ENCODE measurements around the gene RAD23A. TPM values are rescaled to one million over a fixed set of nuclear protein-coding genes. Genes with fewer than 3 reads are reported as not detected.
A peak's percentile ranks its signal among the peaks of the same experiment; 100 is the strongest.

Gene RAD23A
- total and polyA plus RNA-seq, 2 donors, result 55.8 to 128 TPM

DNA sequence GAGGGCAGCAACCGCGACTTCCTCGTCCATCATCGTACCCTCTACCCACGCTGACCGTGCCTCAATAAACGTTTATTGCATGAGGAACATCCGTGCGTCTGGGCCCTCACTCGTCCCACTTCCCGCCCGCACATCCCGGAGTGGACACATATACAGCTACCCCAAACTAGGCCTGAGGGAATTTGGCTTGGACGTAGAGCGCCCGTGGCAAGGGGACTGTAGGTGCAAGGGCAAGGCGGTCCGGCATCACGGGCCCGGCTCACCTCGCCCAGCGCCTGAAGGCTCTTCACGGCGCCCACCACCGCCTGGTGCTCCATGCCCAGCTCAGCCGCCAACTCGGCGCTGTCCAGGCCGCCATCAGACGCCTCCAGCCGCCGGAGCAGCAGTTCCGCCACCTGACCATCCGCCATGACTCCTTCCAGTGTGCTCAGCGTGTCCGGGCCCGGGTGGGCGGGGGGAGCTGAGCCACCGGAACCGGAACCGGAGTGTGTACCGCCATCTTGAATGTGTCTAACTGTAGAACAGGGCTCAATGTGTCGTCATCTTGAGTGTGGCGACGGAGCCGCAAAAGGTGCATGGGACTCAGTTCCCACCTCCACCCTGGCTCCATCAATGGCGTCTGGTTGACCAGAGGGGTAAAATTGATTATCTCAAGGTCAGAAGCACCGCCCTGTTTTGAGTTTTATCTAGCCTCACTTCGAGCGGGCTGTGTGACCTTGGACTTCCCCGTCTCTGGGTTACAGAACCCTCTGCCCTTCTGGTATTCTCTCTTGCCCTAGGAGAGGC lies 12.2 kb upstream of the RAD23A start, which contains the start of gene FARSA:
Gene FARSA (minus strand): TSS at position 425 of the 786 bp plus-strand sequence. CDS start 15 bp downstream, at position 410.
- Histone ChIP-seq H3K4me3 (ENCODE audit: low read length in 2 of 2) (peak within 1 kb of the TSS; percentile 72 to 93), H3K9me3 (ENCODE audit: control insufficient read depth in 2 of 2, insufficient read depth in 1 of 2, low read length in 1 of 2) (no peaks in the 10 kb centered on the region), H3K36me3 (ENCODE audit: control insufficient read depth in 2 of 2, insufficient read depth in 2 of 2, low read length in 1 of 2) (peaks cover 22% of the 10 kb centered on the region in 2 donors), H3K4me1 (ENCODE audit: control insufficient read depth in 2 of 2, insufficient read depth in 2 of 2, low read length in 2 of 2) (peaks cover 25 to 56% of the 10 kb centered on the region in 2 donors), H3K27ac (ENCODE audit: low read depth in 1 of 2, low read length in 1 of 2) (peak within 1 kb of the TSS; percentile 4 to 77), H3K27me3 (ENCODE audit: control insufficient read depth in 2 of 2, insufficient read depth in 1 of 2, low read length in 1 of 2) (no peaks in the 10 kb centered on the region)
- WGBS, result 4% methylated on average over 51 of the region's 51 CpGs
- peak in 8 of 9 donors; percentile 73 to 93 (median 87) for DNase-seq (ENCODE audit: low read depth in 6 of 9, low spot score in 9 of 9)

DNA sequence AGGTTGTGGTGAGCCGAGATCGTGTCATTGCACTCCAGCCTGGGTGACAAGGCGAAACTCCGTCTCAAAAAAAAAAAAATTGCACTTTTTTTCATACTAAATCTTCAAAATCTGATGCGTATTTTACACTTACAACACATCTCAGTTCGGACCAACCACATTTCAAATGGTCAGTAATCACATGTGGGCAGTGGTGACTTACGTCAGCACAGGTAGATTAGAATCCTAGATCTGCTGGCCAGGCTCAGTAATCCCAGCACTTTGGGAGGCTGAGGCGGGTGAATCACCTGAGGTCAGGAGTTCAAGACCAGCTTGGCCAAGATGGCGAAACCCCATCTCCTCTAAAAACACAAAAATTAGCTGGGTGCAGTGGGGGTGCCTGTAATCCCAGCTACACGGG lies 10.6 kb upstream of the RAD23A start:
- H3K4me1 ChIP-seq (ENCODE audit: control insufficient read depth in 2 of 2, insufficient read depth in 2 of 2, low read length in 2 of 2), result peaks cover 34 to 61% of the 10 kb centered on the region in 2 donors
- H3K27me3 ChIP-seq (ENCODE audit: control insufficient read depth in 2 of 2, insufficient read depth in 1 of 2, low read length in 1 of 2), result no peaks in the 10 kb centered on the region
- H3K4me3 ChIP-seq (ENCODE audit: low read length in 2 of 2), result no peak overlapping the region
- peaks cover 10 to 20% of the 10 kb centered on the region in 2 donors for H3K36me3 ChIP-seq (ENCODE audit: control insufficient read depth in 2 of 2, insufficient read depth in 2 of 2, low read length in 1 of 2)
- no peak overlapping the region for H3K27ac ChIP-seq (ENCODE audit: low read depth in 1 of 2, low read length in 1 of 2)
- WGBS, result 96% methylated on average over 10 of the region's 10 CpGs
- H3K9me3 ChIP-seq (ENCODE audit: control insufficient read depth in 2 of 2, insufficient read depth in 1 of 2, low read length in 1 of 2), result no peaks in the 10 kb centered on the region
- DNase-seq (ENCODE audit: low read depth in 6 of 9, low spot score in 9 of 9), result no peak

DNA sequence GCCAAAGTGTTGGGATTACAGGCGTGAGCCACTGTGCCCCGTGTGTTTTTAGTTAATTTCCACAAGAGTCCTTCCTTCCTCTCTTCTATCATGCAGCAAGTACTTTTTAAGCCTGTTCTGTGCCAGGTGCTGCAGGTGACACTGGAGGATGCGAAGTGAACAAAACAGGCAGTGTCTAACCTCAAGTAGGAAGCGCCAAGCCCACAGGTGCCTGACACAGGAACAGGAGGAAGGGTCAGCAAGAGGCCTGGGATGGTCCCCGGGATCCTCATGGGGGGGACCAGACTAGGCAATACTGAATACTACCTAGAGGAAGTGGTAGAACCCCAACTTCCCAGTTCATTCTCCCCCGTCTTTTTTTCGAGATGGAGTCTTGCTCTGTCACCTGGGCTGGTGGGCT lies 9.1 kb upstream of the RAD23A start:
- no peaks in the 10 kb centered on the region for H3K27me3 ChIP-seq (ENCODE audit: control insufficient read depth in 2 of 2, insufficient read depth in 1 of 2, low read length in 1 of 2)
- peak in 5 of 9 donors; percentile 51 to 82 (median 64) for DNase-seq (ENCODE audit: low read depth in 6 of 9, low spot score in 9 of 9)
- no peaks in the 10 kb centered on the region for H3K9me3 ChIP-seq (ENCODE audit: control insufficient read depth in 2 of 2, insufficient read depth in 1 of 2, low read length in 1 of 2)
- H3K4me3 ChIP-seq (ENCODE audit: low read length in 2 of 2), result no peak overlapping the region
- H3K4me1 ChIP-seq (ENCODE audit: control insufficient read depth in 2 of 2, insufficient read depth in 2 of 2, low read length in 2 of 2), result peaks cover 44 to 69% of the 10 kb centered on the region in 2 donors
- peak overlapping the region; percentile 86 to 90 for H3K27ac ChIP-seq (ENCODE audit: low read depth in 1 of 2, low read length in 1 of 2)
- H3K36me3 ChIP-seq (ENCODE audit: control insufficient read depth in 2 of 2, insufficient read depth in 2 of 2, low read length in 1 of 2), result peaks cover 18 to 30% of the 10 kb centered on the region in 2 donors
- WGBS, result 9% methylated on average over 7 of the region's 7 CpGs

DNA sequence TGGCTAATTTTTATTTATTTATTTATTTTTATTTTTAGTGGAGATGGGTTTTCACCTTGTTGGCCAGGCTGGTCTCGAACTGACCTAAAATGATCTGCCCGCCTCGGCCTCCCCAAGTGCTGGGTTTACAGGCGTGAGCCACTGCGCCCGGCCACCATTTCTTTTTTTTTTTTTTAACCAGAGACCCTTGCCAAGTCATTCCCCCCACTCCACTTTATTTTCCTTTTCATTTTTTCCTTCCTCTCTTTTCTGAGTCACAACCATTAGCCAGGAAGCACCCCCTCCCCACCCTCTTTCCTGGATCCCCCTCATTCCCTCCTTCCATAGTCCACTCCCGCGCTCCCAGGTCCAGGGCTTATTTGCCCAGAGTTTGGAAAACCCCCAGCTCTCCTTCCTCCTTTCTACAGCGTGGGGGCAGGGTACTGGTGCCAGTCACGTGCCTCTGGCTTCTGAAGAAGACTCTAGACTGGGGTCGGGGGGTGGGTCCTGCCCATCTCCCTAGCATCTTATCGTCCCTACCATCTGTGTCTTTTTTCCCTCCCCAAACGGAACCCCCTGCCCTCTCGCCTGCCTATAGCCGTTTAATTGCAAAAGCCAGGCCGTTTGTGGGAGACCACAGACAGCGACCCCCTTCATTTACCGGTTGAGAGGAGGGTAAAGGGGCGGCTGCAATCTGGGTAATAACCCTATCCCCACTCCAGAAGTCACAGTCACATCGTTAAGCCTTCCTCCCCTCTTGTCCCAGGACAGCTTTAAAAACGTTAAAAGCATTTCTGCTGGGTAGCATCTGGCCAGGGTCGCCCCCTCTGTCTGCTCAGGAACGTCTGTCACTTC lies 8.4 kb upstream of the RAD23A start:
- Histone ChIP-seq H3K4me1 (ENCODE audit: control insufficient read depth in 2 of 2, insufficient read depth in 2 of 2, low read length in 2 of 2) (peaks cover 42 to 74% of the 10 kb centered on the region in 2 donors), H3K9me3 (ENCODE audit: control insufficient read depth in 2 of 2, insufficient read depth in 1 of 2, low read length in 1 of 2) (no peaks in the 10 kb centered on the region), H3K4me3 (ENCODE audit: low read length in 2 of 2) (peak overlapping the region; percentile 38 to 99), H3K27me3 (ENCODE audit: control insufficient read depth in 2 of 2, insufficient read depth in 1 of 2, low read length in 1 of 2) (no peaks in the 10 kb centered on the region), H3K27ac (ENCODE audit: low read depth in 1 of 2, low read length in 1 of 2) (peak overlapping the region; percentile 86 to 90), H3K36me3 (ENCODE audit: control insufficient read depth in 2 of 2, insufficient read depth in 2 of 2, low read length in 1 of 2) (peaks cover 22 to 35% of the 10 kb centered on the region in 2 donors)
- WGBS, result 3% methylated on average over 23 of the region's 23 CpGs
- DNase-seq (ENCODE audit: low read depth in 6 of 9, low spot score in 9 of 9), result peak in 5 of 9 donors; percentile 55 to 78 (median 59)

DNA sequence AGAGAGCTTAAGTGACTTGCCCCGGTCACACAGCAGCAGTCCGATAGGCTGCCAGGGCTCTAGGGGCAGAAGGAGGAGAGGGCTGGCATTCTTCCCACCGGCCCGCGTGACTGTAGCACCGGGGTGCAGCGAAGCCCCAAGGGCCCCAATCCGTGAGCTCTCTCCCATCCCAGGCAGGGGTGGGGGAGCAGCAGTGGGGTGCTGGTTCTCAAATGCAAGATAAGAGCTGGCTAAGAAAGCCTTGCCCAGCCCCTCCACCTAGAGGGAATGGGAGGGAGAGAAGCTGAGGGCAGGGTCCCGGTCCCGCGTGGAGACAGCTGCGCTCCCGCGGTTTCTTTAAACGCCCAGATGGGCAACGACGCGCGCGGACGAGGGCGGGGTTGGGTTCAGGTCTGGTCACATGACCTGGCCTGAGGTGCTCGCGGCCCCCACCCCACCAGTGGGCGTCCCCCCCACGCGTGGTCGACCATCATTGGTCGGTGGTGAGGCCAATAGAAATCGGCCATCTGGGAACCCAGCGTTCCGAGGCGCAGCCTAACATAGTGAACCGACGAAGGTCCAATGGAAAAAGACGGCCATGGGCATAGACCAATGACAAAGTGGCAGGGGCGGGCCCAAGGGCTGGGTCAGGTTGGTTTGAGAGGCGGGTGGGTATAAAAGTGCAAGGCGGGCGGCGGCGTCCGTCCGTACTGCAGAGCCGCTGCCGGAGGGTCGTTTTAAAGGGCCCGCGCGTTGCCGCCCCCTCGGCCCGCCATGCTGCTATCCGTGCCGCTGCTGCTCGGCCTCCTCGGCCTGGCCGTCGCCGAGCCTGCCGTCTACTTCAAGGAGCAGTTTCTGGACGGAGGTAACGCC lies 7.5 kb upstream of the RAD23A start, which contains the start of gene CALR:
Gene CALR (plus strand): TSS at position 683 of the 852 bp plus-strand sequence. CDS start 71 bp downstream, at position 754.
- Histone ChIP-seq H3K4me1 (ENCODE audit: control insufficient read depth in 2 of 2, insufficient read depth in 2 of 2, low read length in 2 of 2) (peaks cover 35 to 73% of the 10 kb centered on the region in 2 donors), H3K4me3 (ENCODE audit: low read length in 2 of 2) (peak within 1 kb of the TSS; percentile 93 to 99), H3K27ac (ENCODE audit: low read depth in 1 of 2, low read length in 1 of 2) (peak within 1 kb of the TSS; percentile 86 to 90), H3K9me3 (ENCODE audit: control insufficient read depth in 2 of 2, insufficient read depth in 1 of 2, low read length in 1 of 2) (no peaks in the 10 kb centered on the region), H3K36me3 (ENCODE audit: control insufficient read depth in 2 of 2, insufficient read depth in 2 of 2, low read length in 1 of 2) (peaks cover 29 to 44% of the 10 kb centered on the region in 2 donors), H3K27me3 (ENCODE audit: control insufficient read depth in 2 of 2, insufficient read depth in 1 of 2, low read length in 1 of 2) (no peaks in the 10 kb centered on the region)
- peak; percentile 96 to 100 (median 99) for DNase-seq (ENCODE audit: low read depth in 6 of 9, low spot score in 9 of 9)
- under 1% methylated on average over 63 of the region's 63 CpGs for WGBS

DNA sequence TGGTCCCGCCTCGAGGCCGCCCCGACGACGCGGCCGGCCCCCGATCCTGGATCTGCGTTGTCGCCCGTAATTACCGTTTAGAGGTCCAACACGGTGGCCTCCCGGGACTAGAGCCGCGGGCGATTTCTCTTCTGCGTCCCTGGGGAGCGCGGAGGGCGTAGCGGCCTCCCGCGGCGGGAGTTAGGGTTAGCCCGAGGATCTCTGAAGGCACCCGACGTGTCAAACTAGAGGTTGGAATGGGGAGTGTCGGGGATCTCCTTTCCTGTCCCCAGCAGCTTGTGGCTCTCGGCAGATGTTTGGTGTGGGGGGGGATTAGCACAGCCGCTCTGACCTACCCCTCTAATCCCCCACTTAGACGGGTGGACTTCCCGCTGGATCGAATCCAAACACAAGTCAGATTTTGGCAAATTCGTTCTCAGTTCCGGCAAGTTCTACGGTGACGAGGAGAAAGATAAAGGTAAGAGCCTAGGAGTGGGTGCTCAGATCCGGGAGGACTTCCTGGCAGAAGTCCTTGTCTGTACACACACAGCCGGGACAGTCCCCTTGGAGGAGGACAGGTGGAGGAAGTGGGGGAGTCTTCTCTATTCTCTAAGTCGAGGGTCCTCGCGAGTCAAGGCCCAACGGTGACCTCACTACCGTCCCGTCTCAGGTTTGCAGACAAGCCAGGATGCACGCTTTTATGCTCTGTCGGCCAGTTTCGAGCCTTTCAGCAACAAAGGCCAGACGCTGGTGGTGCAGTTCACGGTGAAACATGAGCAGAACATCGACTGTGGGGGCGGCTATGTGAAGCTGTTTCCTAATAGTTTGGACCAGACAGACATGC lies 6.7 kb upstream of the RAD23A start:
- H3K36me3 ChIP-seq (ENCODE audit: control insufficient read depth in 2 of 2, insufficient read depth in 2 of 2, low read length in 1 of 2), result peaks cover 37 to 51% of the 10 kb centered on the region in 2 donors
- H3K27me3 ChIP-seq (ENCODE audit: control insufficient read depth in 2 of 2, insufficient read depth in 1 of 2, low read length in 1 of 2), result peaks cover 0 to 3% of the 10 kb centered on the region in 2 donors
- DNase-seq (ENCODE audit: low read depth in 6 of 9, low spot score in 9 of 9), result peak in 3 of 9 donors; percentile 41 to 63 (median 45)
- under 1% methylated on average over 54 of the region's 54 CpGs for WGBS
- H3K4me1 ChIP-seq (ENCODE audit: control insufficient read depth in 2 of 2, insufficient read depth in 2 of 2, low read length in 2 of 2), result peaks cover 32 to 76% of the 10 kb centered on the region in 2 donors
- peak overlapping the region; percentile 93 to 99 for H3K4me3 ChIP-seq (ENCODE audit: low read length in 2 of 2)
- peak overlapping the region; percentile 75 to 83 for H3K27ac ChIP-seq (ENCODE audit: low read depth in 1 of 2, low read length in 1 of 2)
- H3K9me3 ChIP-seq (ENCODE audit: control insufficient read depth in 2 of 2, insufficient read depth in 1 of 2, low read length in 1 of 2), result no peaks in the 10 kb centered on the region

DNA sequence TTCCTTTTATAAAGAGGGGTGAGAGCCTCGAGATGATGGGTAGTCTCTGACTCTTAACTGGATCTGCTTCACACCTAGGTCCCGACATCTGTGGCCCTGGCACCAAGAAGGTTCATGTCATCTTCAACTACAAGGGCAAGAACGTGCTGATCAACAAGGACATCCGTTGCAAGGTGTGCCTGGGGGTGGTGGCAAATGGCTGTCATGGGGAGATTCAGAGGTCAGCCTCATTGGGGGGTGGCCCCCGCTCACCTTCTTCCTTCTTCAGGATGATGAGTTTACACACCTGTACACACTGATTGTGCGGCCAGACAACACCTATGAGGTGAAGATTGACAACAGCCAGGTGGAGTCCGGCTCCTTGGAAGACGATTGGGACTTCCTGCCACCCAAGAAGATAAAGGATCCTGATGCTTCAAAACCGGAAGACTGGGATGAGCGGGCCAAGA lies 5.7 kb upstream of the RAD23A start:
- Histone ChIP-seq H3K4me3 (ENCODE audit: low read length in 2 of 2) (peak overlapping the region; percentile 93 to 99), H3K27ac (ENCODE audit: low read depth in 1 of 2, low read length in 1 of 2) (no peak overlapping the region), H3K4me1 (ENCODE audit: control insufficient read depth in 2 of 2, insufficient read depth in 2 of 2, low read length in 2 of 2) (peaks cover 32 to 73% of the 10 kb centered on the region in 2 donors), H3K36me3 (ENCODE audit: control insufficient read depth in 2 of 2, insufficient read depth in 2 of 2, low read length in 1 of 2) (peaks cover 46 to 61% of the 10 kb centered on the region in 2 donors), H3K9me3 (ENCODE audit: control insufficient read depth in 2 of 2, insufficient read depth in 1 of 2, low read length in 1 of 2) (no peaks in the 10 kb centered on the region), H3K27me3 (ENCODE audit: control insufficient read depth in 2 of 2, insufficient read depth in 1 of 2, low read length in 1 of 2) (peaks cover 0 to 3% of the 10 kb centered on the region in 2 donors)
- DNase-seq (ENCODE audit: low read depth in 6 of 9, low spot score in 9 of 9), result no peak
- WGBS, result 83% methylated on average over 10 of the region's 10 CpGs
